Choroid plexus epithelial cell (primary cell): Measurements from ENCODE around the gene ASXL1.
"Not testable (repeated sequence)": the region's sequence is repeated elsewhere in the genome, so short reads cannot be mapped to it uniquely, and the experiment has no call there.

ENCODE experiments used
- DNase-seq: peaks from one replicate; pipeline ENCODE4 v3.0.0-alpha.2; 2010; ENCODE audit warnings: low read depth
- H3K4me3 ChIP-seq: 2 replicates; pipeline ENCODE4 v1.5.1; 2011; ENCODE audit warnings: low read depth, mild to moderate bottlenecking, control low read depth, low read length, moderate library complexity
- CTCF ChIP-seq: conservative IDR thresholded peaks from 2 replicates; pipeline ENCODE4 v1.5.1; 2011; ENCODE audit warnings: low read depth, mild to moderate bottlenecking, control low read depth, inconsistent platforms, low read length, moderate library complexity

Gene ASXL1

GRCh38 chr20:32370897-32371296 lies 12.8 kb downstream of the ASXL1 start:
- no peak for TF ChIP-seq CTCF
- H3K4me3 ChIP-seq, result no peak overlapping the region
- DNase-seq, result no peak

DNA sequence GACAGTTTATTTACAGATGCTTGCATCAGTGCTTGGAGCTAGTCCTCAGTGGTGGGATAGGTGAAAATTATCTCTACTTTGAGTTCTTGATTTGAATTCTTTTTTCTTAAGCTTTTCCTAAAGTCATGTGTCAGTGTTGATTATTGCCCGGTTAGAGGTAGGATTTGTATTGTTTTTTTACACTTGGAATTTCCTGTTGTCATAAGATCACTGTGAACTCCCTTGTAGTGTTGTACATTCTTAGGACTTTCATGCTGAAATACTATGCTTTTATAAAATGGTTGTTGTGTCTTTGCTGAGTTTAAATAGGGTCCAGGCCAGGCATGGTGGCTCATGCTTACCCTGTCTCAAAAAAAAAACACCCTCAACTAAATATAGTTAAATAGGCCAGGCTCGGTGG lies 20.3 kb downstream of the ASXL1 start:
- TF ChIP-seq CTCF, result no peak
- peak; percentile 48 for DNase-seq
- H3K4me3 ChIP-seq, result no peak overlapping the region

- not testable (repeated sequence) for H3K4me3 ChIP-seq, DNase-seq
Observed at GRCh38 chr20:32380037-32380436, 21.9 kb downstream of the ASXL1 start.

GRCh38 chr20:32380745-32381144 lies 22.6 kb downstream of the ASXL1 start:
- TF ChIP-seq CTCF, result no peak
- no peak overlapping the region for H3K4me3 ChIP-seq
- DNase-seq, result no peak

DNA sequence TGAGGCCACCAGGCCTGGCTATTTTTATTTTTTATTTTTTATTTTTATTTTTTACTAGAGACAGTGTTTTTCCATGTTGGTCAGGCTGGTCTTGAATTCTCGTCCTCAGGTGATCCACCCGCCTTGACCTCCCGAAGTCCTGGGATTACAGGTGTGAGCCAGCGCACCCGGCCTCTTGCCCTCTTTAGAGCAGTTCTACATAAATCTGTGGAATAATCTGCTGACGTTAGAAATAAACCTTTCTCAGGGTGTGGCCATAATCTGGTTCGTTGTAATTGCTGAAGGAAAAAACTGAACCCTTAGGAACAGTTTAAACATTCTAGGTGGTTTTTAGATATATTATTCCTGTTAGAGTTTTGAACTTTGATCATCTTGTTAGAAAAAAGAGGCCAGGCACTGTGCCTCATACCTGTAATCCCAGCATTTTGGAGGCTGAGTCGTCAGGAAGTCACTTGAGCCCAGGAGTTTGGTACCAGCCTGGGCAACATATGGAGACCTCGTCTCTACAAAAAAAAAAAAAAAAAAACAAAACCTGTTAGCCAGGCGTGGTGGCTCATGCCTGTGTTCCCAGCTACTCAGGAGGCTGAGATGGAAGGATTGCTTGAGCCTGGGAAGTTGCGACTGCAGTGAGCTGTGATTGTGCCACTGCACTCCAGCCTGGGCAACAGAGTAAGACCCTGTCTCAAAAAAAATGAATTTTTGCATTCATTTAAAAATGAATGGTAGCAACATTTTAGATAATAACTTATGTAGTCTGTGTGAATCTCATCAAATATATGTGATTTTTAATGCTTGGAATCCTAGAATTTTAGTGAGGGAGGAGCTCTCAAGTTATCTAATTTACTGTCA lies 24.2 kb downstream of the ASXL1 start:
- DNase-seq, result no peak
- TF ChIP-seq CTCF, result no peak
- no peak overlapping the region for H3K4me3 ChIP-seq

DNA sequence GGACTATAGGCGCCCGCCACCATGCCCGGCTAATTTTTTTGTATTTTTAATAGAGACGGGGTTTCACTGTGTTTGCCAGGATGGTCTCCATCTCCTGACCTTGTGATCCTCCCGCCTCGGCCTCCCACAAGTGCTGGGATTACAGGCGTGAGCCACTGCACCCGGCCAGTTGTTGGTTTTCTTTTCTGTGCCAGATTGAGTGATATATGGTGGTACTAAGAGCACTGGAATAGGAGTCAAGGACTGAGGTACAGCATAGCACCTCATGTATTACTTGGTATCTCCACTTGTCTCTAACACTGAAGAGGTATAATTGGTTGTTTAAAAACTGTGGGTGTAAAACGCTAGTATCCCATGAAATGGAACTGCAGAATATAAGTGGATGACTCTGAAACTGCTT lies 25.3 kb downstream of the ASXL1 start:
- not testable (repeated sequence) for DNase-seq

DNA sequence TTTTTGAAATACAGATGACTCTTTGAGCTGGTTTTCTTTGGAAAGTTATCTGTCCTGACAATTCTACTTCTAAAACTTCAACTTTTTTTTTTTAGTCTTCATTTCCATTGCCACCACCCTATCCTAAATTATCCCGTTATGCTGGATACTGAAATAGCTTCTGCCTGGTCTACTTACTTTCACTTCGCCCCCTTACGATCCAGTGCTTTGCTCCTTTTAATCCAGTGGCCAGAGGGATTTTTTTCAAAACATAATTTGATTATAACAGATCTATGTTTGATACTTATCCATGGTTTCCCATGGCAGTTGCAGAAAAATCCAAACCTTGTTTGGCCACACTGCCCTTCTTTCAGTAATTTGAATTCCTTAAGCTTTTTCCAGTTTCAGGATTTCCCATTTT lies 27.4 kb downstream of the ASXL1 start:
- no peak overlapping the region for H3K4me3 ChIP-seq
- TF ChIP-seq CTCF, result no peak
- DNase-seq, result no peak

More for the DNA sequence above, 25.3 kb downstream of the ASXL1 start:
- not testable (repeated sequence) for H3K4me3 ChIP-seq

DNA sequence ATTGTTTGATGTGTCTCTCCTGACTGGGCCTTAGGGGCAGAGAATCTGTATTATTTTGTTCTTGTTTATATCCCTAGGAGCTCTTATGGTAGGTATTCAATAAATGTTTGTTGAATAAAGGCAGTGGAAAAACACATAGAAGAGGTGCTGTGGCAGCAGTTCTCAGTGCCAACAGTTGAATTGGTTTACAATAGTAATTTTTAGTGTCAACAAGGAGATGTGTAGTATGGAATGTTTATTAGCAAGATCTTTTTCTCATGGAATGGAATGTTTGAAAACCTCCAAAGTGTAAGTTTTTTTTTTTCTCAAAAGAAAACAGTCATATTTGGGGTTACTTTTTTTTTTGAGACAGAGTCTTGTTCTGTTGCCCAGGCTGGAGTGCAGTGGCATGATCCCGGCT lies 28.0 kb downstream of the ASXL1 start:
- no peak overlapping the region for H3K4me3 ChIP-seq
- no peak for TF ChIP-seq CTCF
- DNase-seq, result peak; percentile 35
